ENCODE results near the gene PHACTR3.

The PHACTR3 gene

GRCh38 chr20:59665656-59666555 is 61.6 kb downstream of the PHACTR3 start:
- in situ Hi-C loops (cut with MboI; ENCODE audit: low sequenced_read_pairs, unreplicated experiment), result no loop called here
- no peak for TF ChIP-seq CTCF (IDR thresholded peaks at IDR 0.05; ENCODE audit: borderline replicate concordance, control extremely low read depth, extremely low read depth, insufficient read depth, missing control alignments)
- DNase-seq (ENCODE audit: low spot score), result no peak

- in situ Hi-C loops (cut with MboI; ENCODE audit: low sequenced_read_pairs, unreplicated experiment), result no loop called here
- no peak for TF ChIP-seq CTCF (IDR thresholded peaks at IDR 0.05; ENCODE audit: borderline replicate concordance, control extremely low read depth, extremely low read depth, insufficient read depth, missing control alignments)
These were observed 62.2 kb downstream of the PHACTR3 start for GRCh38 chr20:59666586-59666985.

GRCh38 chr20:59667131-59667530 is 62.8 kb downstream of the PHACTR3 start:
- no peak for TF ChIP-seq CTCF (IDR thresholded peaks at IDR 0.05; ENCODE audit: borderline replicate concordance, control extremely low read depth, extremely low read depth, insufficient read depth, missing control alignments)
- DNase-seq (ENCODE audit: low spot score), result no peak
- in situ Hi-C loops (cut with MboI; ENCODE audit: low sequenced_read_pairs, unreplicated experiment), result no loop called here

More at GRCh38 chr20:59666586-59666985, 62.2 kb downstream of the PHACTR3 start:
- DNase-seq (ENCODE audit: low spot score), result no peak

GRCh38 chr20:59667981-59668515 is 63.7 kb downstream of the PHACTR3 start:
- no peak for DNase-seq (ENCODE audit: low spot score)
- in situ Hi-C loops (cut with MboI; ENCODE audit: low sequenced_read_pairs, unreplicated experiment), result no loop called here
- TF ChIP-seq CTCF (IDR thresholded peaks at IDR 0.05; ENCODE audit: borderline replicate concordance, control extremely low read depth, extremely low read depth, insufficient read depth, missing control alignments), result no peak

GRCh38 chr20:59668926-59669850 is 64.8 kb downstream of the PHACTR3 start:
- in situ Hi-C loops (cut with MboI; ENCODE audit: low sequenced_read_pairs, unreplicated experiment), result no loop called here
- DNase-seq (ENCODE audit: low spot score), result no peak
- TF ChIP-seq CTCF (IDR thresholded peaks at IDR 0.05; ENCODE audit: borderline replicate concordance, control extremely low read depth, extremely low read depth, insufficient read depth, missing control alignments), result no peak

- in situ Hi-C loops (cut with MboI; ENCODE audit: low sequenced_read_pairs, unreplicated experiment), result no loop called here
- no peak for DNase-seq (ENCODE audit: low spot score)
- TF ChIP-seq CTCF (IDR thresholded peaks at IDR 0.05; ENCODE audit: borderline replicate concordance, control extremely low read depth, extremely low read depth, insufficient read depth, missing control alignments), result no peak
These were observed 66.6 kb downstream of the PHACTR3 start for GRCh38 chr20:59670786-59671492.
